Left cardiac atrium (tissue), 4 donors: ENCODE measurements around the gene ZNF600. TPM values are rescaled to one million over a fixed set of nuclear protein-coding genes. Genes with fewer than 3 reads are reported as not detected.
A peak's percentile ranks its signal among the peaks of the same experiment; 100 is the strongest.
"Not testable (repeated sequence)": the region's sequence is repeated elsewhere in the genome, so short reads cannot be mapped to it uniquely, and the experiment has no call there.

Source experiments
- ATAC-seq, 2 donors: fragments of 200-7000 bp; cut with Tn5 transposase; one replicate each; pipeline ENCODE4 v1.9.1; 2020; ENCODE audit warnings: mild to moderate bottlenecking in 2 of 2, moderate library complexity in 2 of 2
- DNase-seq: peaks from one replicate; pipeline ENCODE4 v3.0.0-alpha.2; 2020
- intact Hi-C, 2 donors: fragments of 100-400 bp; cut with DNase I; formaldehyde crosslinking; loops; one replicate each; pipeline versions ENCODE4 v1.14.1 to v1.15.1; 2022 to 2023
- long read RNA-seq: library from polyadenylated mRNA; unstranded; transcript quantifications from one replicate; pipeline ENCODE4 v2.0.0, GENCODE V29; 2021
- total RNA-seq, 2 donors: library from RNA; stranded (reverse); fragmentation: NEBNext Ultra II Directional; extraction: Animal tissue kit (Norgen Biotek cat#: 25700); gene quantifications; one replicate each; pipeline ENCODE4 v1.2.1, GENCODE V29; 2021
- donor health status: DM: no; HTN: yes; CAD: no.
- donor health status: DM: no; HTN: yes; CAD: no; lungs with severe emphysema.
- donor health status: DM: yes; HTN: yes; CAD: no.
- donor health status: Dilated cardiomyopathy.

Gene ZNF600
- total RNA-seq: 1 to 10 TPM; 3.9 to 4.4 TPM
- long read RNA-seq, partial matches to known transcripts: 0 of 7 reads
- long read RNA-seq, other reads (novel, unspliced or antisense): 3 of 7 reads

GRCh38 chr19:52786464-52787354 is at the start of gene ZNF600:
ZNF600 (minus strand) TSS chr19:52786791; CDS start chr19:52778888, 7,903 bp downstream.
- peak; percentile 99 to 100 for ATAC-seq
- intact Hi-C loops: not testable (repeated sequence)
- peak; percentile 92 for DNase-seq

DNA sequence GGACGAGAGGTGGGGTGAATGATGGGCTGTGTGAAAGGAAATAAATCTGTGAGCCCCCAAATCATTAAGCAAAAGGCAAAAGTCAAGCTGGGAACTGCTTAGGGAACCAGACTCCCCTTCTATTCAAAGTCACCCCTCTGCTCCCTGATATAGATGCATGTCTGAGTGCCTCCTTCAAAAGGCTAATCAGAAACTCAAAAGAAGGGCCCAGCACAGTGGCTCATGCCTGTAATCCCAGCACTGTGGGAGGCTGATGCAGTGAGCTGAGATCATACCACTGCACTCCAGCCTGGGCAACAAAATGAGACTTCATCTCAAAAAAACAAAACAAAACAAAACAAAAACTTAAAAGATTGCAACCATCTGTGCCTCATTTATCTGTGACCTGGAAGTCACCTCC is 47.7 kb upstream of the ZNF600 start:
- ATAC-seq, DNase-seq, intact Hi-C loops: not testable (repeated sequence)

GRCh38 chr19:52833541-52833940 is 47.0 kb upstream of the ZNF600 start:
- DNase-seq, intact Hi-C loops, ATAC-seq: not testable (repeated sequence)

GRCh38 chr19:52829866-52830265 is 43.3 kb upstream of the ZNF600 start:
- ATAC-seq, DNase-seq, intact Hi-C loops: not testable (repeated sequence)

DNA sequence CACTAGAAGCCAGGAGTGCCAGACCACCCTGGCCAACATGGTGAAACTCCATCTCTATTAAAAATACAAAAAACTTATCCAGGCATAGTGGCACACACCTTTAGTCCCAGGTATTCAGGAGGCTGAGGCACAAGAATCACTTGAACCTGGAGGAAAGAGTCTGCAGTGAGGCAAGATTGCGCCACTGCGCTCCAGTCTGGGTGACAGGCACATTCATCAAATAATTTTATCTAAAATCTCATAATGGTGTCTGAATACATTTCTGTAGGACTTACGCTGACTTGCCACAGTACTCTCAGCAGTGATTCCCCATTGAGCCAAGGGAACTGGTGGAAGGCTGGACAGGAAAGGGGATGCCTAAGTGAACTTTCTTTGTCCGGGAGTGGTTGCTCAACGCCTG is 39.2 kb upstream of the ZNF600 start:
- ATAC-seq (no peak), DNase-seq (no peak)
- intact Hi-C loops: no loop called here

- ATAC-seq (no peak), DNase-seq (no peak)
- intact Hi-C loops: no loop called here
These were observed 37.1 kb upstream of the ZNF600 start for GRCh38 chr19:52823676-52824075.

DNA sequence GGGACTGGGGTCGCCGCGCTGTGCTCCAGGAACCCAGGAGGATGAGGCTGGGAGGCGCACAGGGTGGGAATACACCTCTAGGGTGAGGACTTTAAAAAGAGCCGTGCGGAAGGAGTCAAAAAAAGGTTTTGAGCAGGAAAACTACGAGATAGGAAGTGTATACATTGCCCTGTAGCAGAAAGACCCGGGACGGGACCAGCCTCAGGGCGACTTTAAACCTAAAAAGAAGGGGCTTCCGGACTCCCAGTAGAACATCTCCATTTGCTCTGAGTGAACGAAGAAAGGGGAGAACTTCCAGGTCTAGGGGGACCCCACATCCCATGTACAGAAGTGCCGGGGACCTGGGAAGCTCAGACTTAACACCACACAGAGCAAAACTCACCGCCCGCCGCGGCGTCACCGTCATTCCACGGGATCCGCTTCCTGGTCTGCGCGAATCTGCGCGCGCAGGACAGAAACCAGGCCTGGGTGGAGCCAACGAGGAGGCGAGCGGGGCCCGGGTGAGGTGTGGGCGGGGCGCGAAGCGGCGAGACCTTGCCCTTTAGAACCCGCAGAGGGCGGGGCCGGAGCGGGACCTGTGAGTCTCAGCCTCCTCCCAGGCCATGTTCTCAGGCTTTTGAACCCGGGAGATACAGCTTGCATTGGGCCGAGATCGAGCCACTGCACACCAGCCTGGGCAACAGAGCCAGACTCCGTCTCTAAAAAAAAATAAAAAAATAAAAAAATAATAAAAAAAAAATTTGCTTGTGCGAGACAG is 34.8 kb upstream of the ZNF600 start, which contains the start of gene ZNF28:
ZNF28 (minus strand) TSS at position 430 of the 757 bp plus-strand sequence. CDS start 3,675 bp downstream, outside the sequence.
- peak; percentile 88 for DNase-seq
- intact Hi-C loops: loop anchor here in 1 of 2 donors (2.0 kb wide), 1 partner anchor 33 kb away; no protein-coding TSS in a partner anchor
- ATAC-seq: peak; percentile 100

DNA sequence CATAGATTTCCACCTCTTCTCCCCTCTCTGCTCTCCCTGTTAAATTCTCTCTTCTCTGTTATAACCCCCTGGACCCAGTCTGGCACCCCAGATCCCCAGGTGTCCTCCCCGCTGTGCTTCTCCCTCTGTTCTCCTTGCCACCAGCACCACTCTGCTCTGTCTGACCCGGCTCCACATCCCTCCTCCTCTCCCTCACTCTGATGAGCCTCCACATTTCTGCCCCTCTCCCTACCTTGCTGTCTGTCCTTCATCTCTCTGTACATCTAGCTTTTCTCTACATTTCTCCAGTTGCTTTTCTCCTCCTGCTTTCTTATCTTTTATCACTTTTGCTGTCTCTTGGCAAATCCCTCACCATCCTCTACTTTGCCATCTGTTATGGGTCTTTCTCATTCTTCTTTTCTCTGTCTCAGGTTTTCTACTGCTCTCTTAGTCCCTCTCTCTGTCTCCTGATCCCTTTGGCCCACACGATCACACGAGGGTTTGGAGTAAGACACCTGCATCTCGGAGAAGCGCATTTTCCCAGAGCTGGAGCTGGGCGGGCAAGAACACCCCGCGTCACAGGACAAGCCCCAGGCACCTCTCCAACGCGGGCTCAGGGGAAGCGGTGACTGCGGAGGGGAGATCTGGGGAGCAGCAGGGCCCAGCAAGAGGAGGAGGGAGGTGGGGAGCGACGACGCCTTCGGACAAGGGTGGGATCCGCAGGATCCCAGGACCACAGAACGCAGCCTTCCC is 34.0 kb upstream of the ZNF600 start:
- peak; percentile 58 to 72 for ATAC-seq
- DNase-seq: peak; percentile 60
- intact Hi-C loops: loop anchor here in 1 of 2 donors (2.0 kb wide), 1 partner anchor 34 kb away; no protein-coding TSS in a partner anchor

DNA sequence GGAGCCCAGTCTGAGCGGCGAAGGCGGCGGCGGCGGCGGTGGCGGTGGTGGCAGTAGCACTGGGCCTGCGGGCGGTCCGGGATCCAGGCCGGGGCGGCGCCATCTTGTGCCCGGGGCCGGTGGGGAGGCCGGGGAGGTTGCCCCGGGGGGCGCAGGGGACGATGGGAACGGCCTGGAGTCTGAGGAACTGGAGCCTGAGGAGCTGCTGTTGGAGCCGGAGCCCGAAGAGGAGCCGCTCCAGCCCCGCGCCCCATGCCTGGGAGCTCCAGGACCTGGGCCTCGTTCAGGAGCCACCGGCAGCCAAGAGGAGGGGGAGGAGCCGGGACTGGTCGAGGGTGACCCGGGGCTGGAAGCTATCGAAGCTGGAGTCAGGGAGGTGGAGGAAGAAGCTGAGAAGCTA is 23.2 kb upstream of the ZNF600 start:
- intact Hi-C loops: no loop called here
- ATAC-seq: no peak
- DNase-seq: no peak

DNA sequence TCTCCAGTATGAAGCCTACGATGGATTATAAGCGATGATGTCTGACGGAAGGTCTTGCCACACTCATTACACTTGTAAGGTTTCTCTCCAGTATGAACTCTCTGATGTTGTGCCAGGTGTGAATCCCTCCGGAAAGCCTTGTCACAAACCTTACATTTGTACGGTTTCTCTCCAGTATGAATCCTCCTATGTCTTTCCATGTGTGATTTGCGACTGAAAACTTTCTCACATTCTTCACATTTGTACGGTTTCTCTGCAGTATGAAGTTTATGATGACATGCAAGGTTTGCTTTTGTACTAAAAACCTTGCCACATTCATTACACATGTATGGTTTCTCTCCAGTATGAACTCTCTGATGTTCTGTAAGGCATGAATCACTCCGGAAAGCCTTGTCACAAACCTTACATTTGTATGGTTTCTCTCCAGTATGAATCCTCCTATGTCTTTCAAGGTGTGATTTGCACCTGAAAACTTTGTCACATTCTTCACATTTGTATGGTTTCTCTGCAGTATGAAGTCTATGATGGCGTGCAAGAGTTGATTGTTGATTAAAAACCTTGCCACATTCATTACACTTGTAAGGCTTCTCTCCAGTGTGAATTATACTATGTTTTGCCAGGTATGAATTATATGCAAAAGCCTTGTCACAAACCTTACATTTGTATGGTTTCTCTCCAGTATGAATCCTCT is 13.5 kb upstream of the ZNF600 start:
- intact Hi-C loops, ATAC-seq, DNase-seq: not testable (repeated sequence)

- ATAC-seq: no peak
- intact Hi-C loops: no loop called here
- DNase-seq: no peak
These were observed 2.8 kb upstream of the ZNF600 start for GRCh38 chr19:52789440-52789839.

- ATAC-seq: peak; percentile 21 to 50
These were observed 520 bp downstream of the ZNF600 start for GRCh38 chr19:52786078-52786463.

GRCh38 chr19:52785506-52785905 is 1.1 kb downstream of the ZNF600 start:
- DNase-seq (no peak), ATAC-seq (no peak)
- intact Hi-C loops: no loop called here

More at GRCh38 chr19:52786078-52786463, 520 bp downstream of the ZNF600 start:
- intact Hi-C loops: no loop called here
- no peak for DNase-seq

DNA sequence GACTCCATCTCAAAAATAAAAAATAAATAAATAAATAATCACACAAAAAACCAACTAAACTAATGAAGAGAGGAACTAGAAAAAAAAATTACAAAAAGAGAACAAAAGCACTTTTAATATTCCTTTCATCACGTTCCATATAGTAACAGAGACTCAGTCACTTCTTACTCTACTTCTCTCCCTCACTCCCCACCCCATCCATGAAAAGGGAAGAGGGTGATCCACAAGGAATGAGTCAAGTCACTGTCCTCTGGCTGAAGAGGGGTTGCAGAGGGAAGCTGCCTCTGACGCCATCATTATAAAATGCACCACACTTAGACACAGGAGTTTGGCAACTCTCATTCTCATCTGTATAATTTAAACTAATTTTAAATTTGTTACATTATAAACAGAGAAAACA is 3.7 kb downstream of the ZNF600 start:
- DNase-seq, ATAC-seq, intact Hi-C loops: not testable (repeated sequence)

DNA sequence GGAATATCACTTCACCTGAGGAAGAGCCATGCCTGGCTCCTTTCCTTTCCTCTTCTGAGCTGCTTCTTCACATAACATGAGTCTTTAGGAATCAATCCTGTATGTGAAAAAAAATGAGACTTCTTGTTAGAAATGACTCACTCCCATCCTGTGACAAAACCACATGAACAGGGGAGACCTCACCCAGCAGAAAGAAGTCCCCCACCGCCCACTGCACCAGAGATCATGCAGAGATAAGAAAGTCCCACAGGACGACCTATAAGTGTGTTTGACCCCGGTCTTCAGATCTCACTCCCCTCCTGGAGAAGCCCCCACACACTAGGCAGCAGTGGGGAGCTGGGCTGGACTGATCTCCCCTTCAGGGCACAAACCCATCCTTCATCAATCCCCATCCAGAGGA is 7.8 kb downstream of the ZNF600 start:
- no peak for DNase-seq
- intact Hi-C loops: no loop called here
- ATAC-seq: no peak

GRCh38 chr19:52756447-52756846 is 30.1 kb downstream of the ZNF600 start:
- DNase-seq, intact Hi-C loops, ATAC-seq: not testable (repeated sequence)

GRCh38 chr19:52749780-52750179 is 36.8 kb downstream of the ZNF600 start:
- intact Hi-C loops: loop anchor here (5.0 to 10.0 kb wide), 2 partner anchors 495 to 502 kb away; no protein-coding TSS in a partner anchor
- DNase-seq (no peak), ATAC-seq (no peak)

DNA sequence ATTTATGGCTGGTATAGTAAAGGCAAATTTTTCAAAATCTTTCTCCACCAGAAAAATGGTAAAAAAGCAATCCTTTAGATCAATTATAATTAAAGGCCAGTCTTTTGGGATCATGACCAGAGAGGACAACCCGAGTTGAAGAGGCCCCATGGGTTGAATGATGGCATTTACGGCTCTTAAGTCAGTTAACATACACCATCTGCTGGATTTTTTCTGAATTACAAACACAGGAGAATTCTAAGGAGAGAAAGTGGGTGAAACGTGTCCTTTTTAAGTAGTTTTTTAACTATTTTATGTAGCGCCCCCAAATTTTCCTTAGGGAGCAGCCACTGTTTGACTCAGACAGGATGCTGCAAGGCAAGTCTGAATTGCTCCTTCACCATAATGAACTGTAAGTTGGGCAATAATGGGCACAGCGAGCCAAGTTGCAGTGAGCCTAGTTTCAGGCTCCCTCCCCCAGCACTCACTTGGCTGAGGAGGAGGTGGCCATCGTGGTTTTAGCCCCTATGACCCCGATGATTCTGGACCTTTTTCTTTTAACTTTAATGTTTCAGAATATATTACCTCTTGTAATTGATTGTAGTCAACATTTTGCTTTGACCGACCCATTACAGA is 38.1 kb downstream of the ZNF600 start:
- peak; percentile 41 for DNase-seq
- intact Hi-C loops: loop anchor here (5.0 to 10.0 kb wide), 2 partner anchors 494 to 501 kb away; no protein-coding TSS in a partner anchor
- ATAC-seq: peak; percentile 55 to 59
